SJSA1 (cell line): ENCODE results near the gene SLC9A4. TPM values are rescaled to one million over a fixed set of nuclear protein-coding genes. Genes with fewer than 3 reads are reported as not detected.
"Not testable (repeated sequence)": the region's sequence is repeated elsewhere in the genome, so short reads cannot be mapped to it uniquely, and the experiment has no call there.

Experiments
- DNase-seq, 2 experiments: peaks; one replicate each; pipeline ENCODE4 v3.0.0-alpha.2; 2015 to 2020; ENCODE audit warnings: low spot score in 2 of 2, low read depth in 1 of 2
- H3K27ac ChIP-seq: fragments of 250-450 bp; sonication (Bioruptor Pico); 2 replicates; pipeline ENCODE4 v1.5.1; 2020; ENCODE audit warnings: mild to moderate bottlenecking, moderate library complexity
- H3K27me3 ChIP-seq: fragments of 250-450 bp; sonication (Bioruptor Pico); replicated peaks from 2 replicates; pipeline ENCODE4 v1.5.1; 2020; ENCODE audit warnings: mild to moderate bottlenecking, moderate library complexity
- H3K36me3 ChIP-seq: fragments of 250-450 bp; sonication (Bioruptor Pico); 2 replicates; pipeline ENCODE4 v1.5.1; 2020; ENCODE audit warnings: mild to moderate bottlenecking
- H3K4me1 ChIP-seq: fragments of 250-450 bp; sonication (Bioruptor Pico); replicated peaks from 2 replicates; pipeline ENCODE4 v1.6.1; 2021; ENCODE audit warnings: mild to moderate bottlenecking
- H3K4me3 ChIP-seq: fragments of 250-450 bp; sonication (Bioruptor Pico); 2 replicates; pipeline ENCODE4 v1.5.1; 2020; ENCODE audit warnings: mild to moderate bottlenecking
- H3K9me3 ChIP-seq: fragments of 250-450 bp; sonication (Bioruptor Pico); replicated peaks from 2 replicates; pipeline ENCODE4 v1.5.1; 2020; ENCODE audit warnings: mild to moderate bottlenecking
- total RNA-seq: library from RNA; depleted of rRNA; stranded (reverse); fragments of >200 nt; shearing (Covaris generic); gene quantifications from 2 replicates; pipeline ENCODE4 v1.2.3, GENCODE V29; 2014; rRNA removed

Gene SLC9A4
- total RNA-seq, 1 experiment from 2014 or later: not detected

DNA sequence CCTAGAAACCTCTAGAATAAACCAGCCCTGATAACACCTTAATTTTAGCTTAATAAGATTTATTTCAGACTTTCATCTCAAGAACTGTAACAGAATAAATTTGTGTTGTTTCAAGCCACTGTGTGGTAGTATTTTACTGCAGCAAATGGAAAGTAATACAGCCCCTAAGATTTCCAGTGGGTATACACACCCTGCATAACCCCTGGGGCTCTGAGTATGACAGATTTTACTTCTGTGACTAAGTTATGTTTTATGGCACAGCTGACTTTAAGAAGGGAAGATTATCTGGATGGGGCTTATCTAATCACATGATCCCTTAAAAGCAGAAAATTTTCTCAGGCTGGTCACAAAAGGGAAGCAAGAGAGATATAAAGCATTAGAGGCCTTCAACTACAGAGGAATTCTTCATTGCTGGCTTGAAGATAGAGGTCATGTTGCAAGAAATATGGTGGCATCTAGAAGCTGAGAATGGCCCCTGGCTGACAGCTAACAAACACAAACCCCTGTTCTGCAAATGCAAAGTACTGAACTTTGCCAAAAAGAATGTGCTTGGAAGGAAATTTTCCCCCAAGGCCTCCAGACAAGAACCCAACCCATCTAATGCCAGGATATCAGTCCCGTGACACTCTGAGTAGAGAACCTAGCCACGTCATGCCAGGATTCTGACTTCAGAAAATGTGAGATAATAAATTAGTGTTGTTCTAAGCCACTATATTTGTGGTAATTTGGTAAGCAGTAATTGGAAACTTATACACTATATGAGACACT lies 78.5 kb downstream of the SLC9A4 start:
- DNase-seq: no peak
- Histone ChIP-seq H3K9me3 (peaks cover 2% of the 10 kb centered on the region), H3K4me3 (no peak overlapping the region), H3K4me1 (no peaks in the 10 kb centered on the region), H3K27me3 (no peaks in the 10 kb centered on the region; the same call in 1 of the 2 replicates), H3K27ac (no peak overlapping the region), H3K36me3 (no peaks in the 10 kb centered on the region)

DNA sequence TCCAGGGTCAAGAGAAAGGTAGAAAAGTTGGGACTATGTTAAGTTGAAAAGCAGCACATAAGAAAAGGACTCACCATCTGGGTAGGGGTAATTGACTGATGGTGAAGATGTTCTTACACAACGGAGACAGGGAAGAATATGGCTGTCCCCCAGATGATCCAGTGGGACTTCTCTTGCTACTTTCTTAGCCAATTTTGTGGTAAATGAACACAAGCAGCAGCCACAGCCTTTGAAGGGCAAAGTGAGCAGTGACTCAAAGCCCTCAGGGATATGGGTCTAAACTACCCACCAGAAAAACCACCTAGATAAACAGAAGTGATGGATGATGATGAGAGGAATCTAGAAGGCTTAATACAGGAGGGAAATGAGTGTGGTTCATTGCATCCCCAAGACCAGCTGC lies 80.6 kb downstream of the SLC9A4 start:
- no peaks in the 10 kb centered on the region; the same call in 1 of the 2 replicates for H3K27me3 ChIP-seq
- no peak for DNase-seq

GRCh38 chr2:102558463-102558862 lies 85.4 kb downstream of the SLC9A4 start:
- Histone ChIP-seq H3K27me3 (no peaks in the 10 kb centered on the region; the same call in 1 of the 2 replicates), H3K9me3 (no peaks in the 10 kb centered on the region), H3K27ac (no peak overlapping the region), H3K4me1 (no peaks in the 10 kb centered on the region), H3K4me3 (no peak overlapping the region), H3K36me3 (no peaks in the 10 kb centered on the region)
- no peak for DNase-seq

More for the DNA sequence above, 80.6 kb downstream of the SLC9A4 start:
- Histone ChIP-seq H3K4me3 (no peak overlapping the region), H3K4me1 (no peaks in the 10 kb centered on the region), H3K36me3 (no peaks in the 10 kb centered on the region), H3K27ac (no peak overlapping the region), H3K9me3 (peaks cover 2% of the 10 kb centered on the region; the same call in 1 of the 2 replicates)

GRCh38 chr2:102562542-102562941 lies 89.5 kb downstream of the SLC9A4 start:
- H3K9me3 ChIP-seq, H3K4me1 ChIP-seq, H3K27me3 ChIP-seq, DNase-seq, H3K4me3 ChIP-seq, H3K36me3 ChIP-seq, H3K27ac ChIP-seq: not testable (repeated sequence)

GRCh38 chr2:102575888-102576287 lies 102.9 kb downstream of the SLC9A4 start:
- DNase-seq: no peak
- Histone ChIP-seq H3K27me3 (no peaks in the 10 kb centered on the region), H3K4me3 (no peak overlapping the region), H3K9me3 (no peaks in the 10 kb centered on the region), H3K4me1 (no peaks in the 10 kb centered on the region), H3K36me3 (no peaks in the 10 kb centered on the region), H3K27ac (no peak overlapping the region)

- no peak overlapping the region for H3K27ac ChIP-seq
- no peaks in the 10 kb centered on the region for H3K27me3 ChIP-seq
- no peak overlapping the region for H3K4me3 ChIP-seq
- no peak for DNase-seq
- no peaks in the 10 kb centered on the region for H3K4me1 ChIP-seq
- no peaks in the 10 kb centered on the region for H3K9me3 ChIP-seq
- H3K36me3 ChIP-seq: no peaks in the 10 kb centered on the region
These were observed 105.3 kb downstream of the SLC9A4 start for GRCh38 chr2:102578376-102578775.

GRCh38 chr2:102581911-102582310 lies 108.9 kb downstream of the SLC9A4 start:
- DNase-seq: no peak
- H3K4me3 ChIP-seq: no peak overlapping the region

GRCh38 chr2:102582845-102583244 lies 109.8 kb downstream of the SLC9A4 start:
- no peaks in the 10 kb centered on the region for H3K9me3 ChIP-seq
- H3K4me1 ChIP-seq: no peaks in the 10 kb centered on the region
- no peak overlapping the region for H3K27ac ChIP-seq
- no peaks in the 10 kb centered on the region for H3K27me3 ChIP-seq
- no peak overlapping the region for H3K4me3 ChIP-seq
- H3K36me3 ChIP-seq: no peaks in the 10 kb centered on the region
- no peak for DNase-seq

More at GRCh38 chr2:102581911-102582310, 108.9 kb downstream of the SLC9A4 start:
- Histone ChIP-seq H3K27ac (no peak overlapping the region), H3K36me3 (no peaks in the 10 kb centered on the region), H3K27me3 (no peaks in the 10 kb centered on the region), H3K9me3 (no peaks in the 10 kb centered on the region), H3K4me1 (no peaks in the 10 kb centered on the region)

Other genes starting within 250 kb of the SLC9A4 start
- gene IL1RL1, start 161.7 kb upstream of the SLC9A4 start, total RNA-seq: not detected in 2 replicates
- gene IL18R1, start 117.4 kb upstream of the SLC9A4 start, total RNA-seq: not detected in 2 replicates
- not detected in 2 replicates for gene IL18RAP, start 50.1 kb upstream of the SLC9A4 start, total RNA-seq
- gene SLC9A2, start 146.3 kb downstream of the SLC9A4 start, total RNA-seq: 0.03 TPM in 1 of 2 replicates, not detected in the other